ENCODE measurements around the gene RHBDL1.

DNA sequence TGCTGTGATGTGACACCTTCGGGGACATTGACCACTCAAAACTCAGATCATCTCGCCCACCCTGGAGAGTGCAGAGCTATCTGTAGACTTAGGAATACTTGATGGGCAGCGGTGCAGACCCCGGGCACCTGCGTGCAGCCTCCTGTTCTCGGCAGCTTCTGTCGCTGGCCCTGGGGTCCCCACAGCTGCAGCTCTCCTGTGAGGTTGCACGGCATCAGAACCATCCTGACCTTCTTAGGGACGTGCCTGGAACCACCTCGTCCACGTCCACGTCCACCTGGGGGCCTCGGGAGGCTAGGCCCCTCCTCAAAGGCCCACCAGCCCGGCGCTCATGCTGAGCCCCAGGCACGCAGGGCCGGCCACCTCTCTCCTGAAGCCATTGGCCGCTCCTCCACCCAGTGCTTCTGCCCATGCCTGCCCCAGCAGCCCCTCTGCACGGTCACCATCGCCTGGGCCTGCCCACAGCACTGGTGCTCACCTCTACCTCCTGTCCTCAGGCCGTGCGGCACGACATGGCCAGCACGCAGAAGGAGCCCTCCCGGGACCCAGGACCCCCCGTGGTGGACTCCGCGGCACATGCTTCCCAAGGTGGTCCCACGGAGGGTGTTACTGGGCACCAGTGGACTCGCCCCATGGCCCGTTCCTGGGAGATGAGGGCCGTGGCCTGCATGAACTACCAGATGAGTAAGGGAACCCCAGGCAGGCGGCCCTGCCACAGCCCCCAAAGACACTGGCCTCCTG, 47.0 kb upstream of the RHBDL1 start:
- TF ChIP-seq, protein P1, sequence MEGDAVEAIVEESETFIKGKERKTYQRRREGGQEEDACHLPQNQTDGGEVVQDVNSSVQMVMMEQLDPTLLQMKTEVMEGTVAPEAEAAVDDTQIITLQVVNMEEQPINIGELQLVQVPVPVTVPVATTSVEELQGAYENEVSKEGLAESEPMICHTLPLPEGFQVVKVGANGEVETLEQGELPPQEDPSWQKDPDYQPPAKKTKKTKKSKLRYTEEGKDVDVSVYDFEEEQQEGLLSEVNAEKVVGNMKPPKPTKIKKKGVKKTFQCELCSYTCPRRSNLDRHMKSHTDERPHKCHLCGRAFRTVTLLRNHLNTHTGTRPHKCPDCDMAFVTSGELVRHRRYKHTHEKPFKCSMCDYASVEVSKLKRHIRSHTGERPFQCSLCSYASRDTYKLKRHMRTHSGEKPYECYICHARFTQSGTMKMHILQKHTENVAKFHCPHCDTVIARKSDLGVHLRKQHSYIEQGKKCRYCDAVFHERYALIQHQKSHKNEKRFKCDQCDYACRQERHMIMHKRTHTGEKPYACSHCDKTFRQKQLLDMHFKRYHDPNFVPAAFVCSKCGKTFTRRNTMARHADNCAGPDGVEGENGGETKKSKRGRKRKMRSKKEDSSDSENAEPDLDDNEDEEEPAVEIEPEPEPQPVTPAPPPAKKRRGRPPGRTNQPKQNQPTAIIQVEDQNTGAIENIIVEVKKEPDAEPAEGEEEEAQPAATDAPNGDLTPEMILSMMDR (IDR thresholded peaks at IDR 0.05; ENCODE audit: borderline replicate concordance, extremely low read depth, low read length, poor library complexity, severe bottlenecking): no peak
- no peak for TF ChIP-seq EZH2 (IDR thresholded peaks at IDR 0.05; ENCODE audit: borderline replicate concordance, low read depth, low read length, severe bottlenecking)
